ENCODE results near the gene IL17RE. TPM values are rescaled to one million over a fixed set of nuclear protein-coding genes. Genes with fewer than 3 reads are reported as not detected.
"Not testable (repeated sequence)": the region's sequence is repeated elsewhere in the genome, so short reads cannot be mapped to it uniquely, and the experiment has no call there.

The IL17RE gene
- total RNA-seq, 1 donor from 2014 or later: 4.1 TPM

- DNase-seq (ENCODE audit: low read depth): no peak
- H3K4me3 ChIP-seq (ENCODE audit: low read depth, low read length): no peak overlapping the region
- TF ChIP-seq CTCF (conservative IDR thresholded peaks at IDR 0.05; ENCODE audit: low read depth, low read length): no peak
These were observed 27.2 kb upstream of the IL17RE start for GRCh38 chr3:9875448-9875847.

DNA sequence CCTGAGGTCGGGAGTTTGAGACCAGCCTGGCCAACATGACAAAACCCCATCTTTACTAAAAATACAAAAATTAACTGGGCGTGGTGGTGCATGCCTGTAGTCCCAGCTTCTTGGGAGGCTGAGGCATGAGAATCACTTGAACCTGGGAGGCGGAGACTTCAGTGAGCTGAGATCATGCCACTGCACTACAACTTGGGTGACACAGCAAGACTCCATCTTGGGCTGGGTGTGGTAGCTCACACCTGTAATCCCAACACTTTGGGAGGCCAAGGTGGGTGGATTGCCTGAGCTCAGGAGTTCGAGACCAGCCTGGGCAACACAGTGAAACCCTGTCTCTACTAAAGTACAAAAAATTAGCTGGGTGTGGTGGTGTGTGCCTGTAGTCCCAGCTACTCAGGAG lies 26.4 kb upstream of the IL17RE start:
- DNase-seq (ENCODE audit: low read depth); H3K4me3 ChIP-seq (ENCODE audit: low read depth, low read length): not testable (repeated sequence)

DNA sequence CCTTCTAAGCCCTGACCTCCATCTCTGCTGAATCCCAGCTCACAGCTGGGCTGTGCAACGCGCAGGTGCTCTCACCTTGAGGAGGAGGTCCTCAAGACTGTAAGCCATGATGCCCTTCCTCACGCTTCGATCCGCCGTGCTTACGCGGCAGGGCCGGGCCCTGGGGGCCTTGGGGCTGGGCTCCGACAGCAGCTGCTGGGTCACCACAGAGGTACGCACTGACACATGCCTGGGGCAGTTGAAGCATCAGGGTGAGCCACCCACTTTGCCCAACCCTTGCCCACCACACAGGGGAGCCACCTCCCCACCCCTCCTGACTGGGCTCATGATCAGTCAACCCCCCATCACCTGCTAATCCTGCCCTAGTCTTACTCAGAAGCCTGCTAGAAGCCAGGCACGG lies 25.7 kb upstream of the IL17RE start:
- no peak overlapping the region for H3K4me3 ChIP-seq (ENCODE audit: low read depth, low read length)
- no peak for TF ChIP-seq CTCF (conservative IDR thresholded peaks at IDR 0.05; ENCODE audit: low read depth, low read length)
- DNase-seq (ENCODE audit: low read depth): no peak

DNA sequence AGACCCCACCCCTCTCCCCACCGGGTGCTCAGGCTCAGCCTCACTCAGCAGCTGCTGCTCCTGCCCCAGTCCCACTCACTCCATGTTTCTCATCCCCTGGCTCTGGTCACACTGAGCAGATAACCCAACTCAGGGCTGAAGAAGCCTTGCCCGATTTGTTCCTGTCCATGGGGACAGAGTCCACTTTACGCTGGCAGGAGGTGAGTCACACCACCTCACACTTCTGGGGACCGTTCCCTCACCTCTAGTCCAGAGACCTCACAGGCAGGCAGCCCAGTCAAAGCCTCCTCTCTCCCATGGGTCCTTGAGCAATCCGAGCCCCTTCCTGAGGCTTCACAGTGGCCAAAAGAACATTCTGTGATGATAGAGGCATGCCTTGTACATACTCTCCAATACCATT lies 23.9 kb upstream of the IL17RE start:
- no peak for TF ChIP-seq CTCF (conservative IDR thresholded peaks at IDR 0.05; ENCODE audit: low read depth, low read length)
- DNase-seq (ENCODE audit: low read depth): no peak
- H3K4me3 ChIP-seq (ENCODE audit: low read depth, low read length): no peak overlapping the region

GRCh38 chr3:9879830-9880549 lies 22.7 kb upstream of the IL17RE start, which contains the start of gene CIDEC:
Gene CIDEC, minus strand, starts transcription at chr3:9880253. Its CDS starts 1,767 bp downstream, at chr3:9878486.
- no peak for TF ChIP-seq CTCF (conservative IDR thresholded peaks at IDR 0.05; ENCODE audit: low read depth, low read length)
- DNase-seq (ENCODE audit: low read depth): no peak
- no peak within 1 kb of the TSS for H3K4me3 ChIP-seq (ENCODE audit: low read depth, low read length)

DNA sequence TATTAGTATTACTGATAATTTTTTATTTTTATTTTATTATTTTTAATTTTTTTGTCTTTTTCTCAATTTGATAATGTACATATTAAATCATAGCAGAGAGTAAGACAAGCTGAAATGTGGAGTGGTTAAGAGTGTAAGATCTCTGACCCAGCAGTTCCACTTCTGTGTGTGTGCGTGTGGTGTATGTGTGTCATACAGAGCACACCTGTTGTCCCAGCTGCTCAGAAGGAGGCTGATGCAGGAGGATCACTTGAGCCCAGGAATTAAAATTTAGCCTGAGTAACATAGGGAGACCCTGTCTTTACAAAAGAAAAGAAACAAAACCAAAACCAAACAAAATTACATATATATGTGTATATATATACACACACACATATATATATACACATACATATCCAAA lies 21.2 kb upstream of the IL17RE start:
- H3K4me3 ChIP-seq (ENCODE audit: low read depth, low read length): no peak overlapping the region
- TF ChIP-seq CTCF (conservative IDR thresholded peaks at IDR 0.05; ENCODE audit: low read depth, low read length): no peak
- DNase-seq (ENCODE audit: low read depth): no peak

- TF ChIP-seq CTCF (conservative IDR thresholded peaks at IDR 0.05; ENCODE audit: low read depth, low read length): no peak
- H3K4me3 ChIP-seq (ENCODE audit: low read depth, low read length): no peak overlapping the region
- no peak for DNase-seq (ENCODE audit: low read depth)
These were observed 18.7 kb upstream of the IL17RE start for GRCh38 chr3:9883706-9884554.

Measured in epithelial cell of proximal tubule (primary cell).